Thoracic aorta (tissue), 2 donors: Measurements from ENCODE around the gene FGD4. TPM values are rescaled to one million over a fixed set of nuclear protein-coding genes. Genes with fewer than 3 reads are reported as not detected.

Experiments
- ATAC-seq: fragments of 150-250 bp; one replicate; pipeline ENCODE4 v1.8.0; 2017; ENCODE audit warnings: low read depth; ENCODE audit not compliant: insufficient number of reproducible peaks, low FRiP score
- DNase-seq: peaks from one replicate; pipeline ENCODE4 v3.0.0-alpha.2; 2020; ENCODE audit warnings: low spot score
- H3K27ac ChIP-seq, 2 donors: fragments of 200-600 bp; sonication (generic); 1 replicate in 1 of 2; 2 replicates in 1 of 2; pipeline ENCODE4 v1.5.1; 2016; ENCODE audit warnings: mild to moderate bottlenecking in 2 of 2, moderate library complexity in 2 of 2
- H3K27me3 ChIP-seq: fragments of 200-600 bp; sonication (generic); replicated peaks from 2 replicates; pipeline ENCODE4 v1.6.0; 2016; ENCODE audit warnings: mild to moderate bottlenecking; ENCODE audit not compliant: insufficient read depth
- H3K36me3 ChIP-seq: fragments of 200-600 bp; sonication (generic); one replicate; pipeline ENCODE4 v1.5.1; 2016
- H3K4me1 ChIP-seq, 2 donors: fragments of 200-600 bp; sonication (generic); 1 replicate in 1 of 2; 2 replicates in 1 of 2; pipeline versions ENCODE4 v1.5.1 to v1.6.0; 2016; ENCODE audit warnings: low read depth in 2 of 2, mild to moderate bottlenecking in 1 of 2; ENCODE audit not compliant: control insufficient read depth in 1 of 2
- H3K4me3 ChIP-seq: fragments of 200-600 bp; sonication (generic); 2 replicates; pipeline ENCODE4 v1.5.1; 2016; ENCODE audit warnings: mild to moderate bottlenecking
- H3K9me3 ChIP-seq: fragments of 200-600 bp; sonication (generic); 2 replicates; pipeline ENCODE4 v1.5.1; 2016
- total RNA-seq, 2 donors: library from RNA; depleted of rRNA; stranded (reverse); fragments of >200 nt; gene quantifications; one replicate each; pipeline versions ENCODE4 v1.1.0 to v1.2.3, GENCODE V29; 2016
- TF ChIP-seq, protein P1 (sequence below): fragments of 200-600 bp; sonication (generic); IDR thresholded peaks from one replicate; pipeline ENCODE4 v1.5.1; 2019; ENCODE audit warnings: antibody characterized with exemption

The FGD4 gene
- total RNA-seq, 2 donors from 2014 or later: 52.7 to 61.6 TPM

DNA sequence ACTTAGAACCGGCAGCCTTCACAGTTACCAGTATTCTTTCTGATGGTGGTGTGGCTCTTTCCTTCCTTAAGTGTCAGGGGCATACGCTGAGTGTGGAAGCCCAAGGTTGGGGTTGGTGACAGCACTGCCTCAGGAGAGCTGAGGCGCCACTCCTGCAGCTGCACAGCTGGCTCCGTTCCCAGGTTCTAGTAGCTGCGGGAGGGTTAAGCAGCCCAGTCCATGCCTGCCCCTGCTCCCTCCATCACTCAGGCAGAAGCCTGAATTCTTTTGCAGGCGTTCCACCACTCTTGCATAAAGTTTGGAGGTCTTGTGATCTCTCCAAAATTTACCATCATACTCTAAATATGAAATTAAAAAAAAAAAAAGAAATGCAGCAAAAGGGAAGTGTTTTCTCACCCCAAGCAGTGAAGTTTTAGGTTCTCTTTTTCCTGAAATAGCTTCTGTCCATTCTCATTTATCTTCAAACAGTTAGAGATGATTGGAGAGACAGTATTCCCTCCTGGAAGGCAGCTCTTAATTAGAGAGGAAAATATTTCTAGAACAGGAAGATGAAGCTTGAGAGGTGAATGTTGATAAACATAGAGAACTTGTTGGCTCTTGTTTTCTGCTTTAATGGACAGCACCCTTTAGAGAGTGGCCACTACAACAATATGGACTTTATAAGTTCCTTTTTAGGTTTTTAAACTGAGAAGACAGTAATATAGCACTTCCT is 136.1 kb downstream of the FGD4 start:
- peak; percentile 17 for DNase-seq
- ATAC-seq: peak; percentile 17
- no peaks in the 10 kb centered on the region for H3K27me3 ChIP-seq
- TF ChIP-seq, protein P1, sequence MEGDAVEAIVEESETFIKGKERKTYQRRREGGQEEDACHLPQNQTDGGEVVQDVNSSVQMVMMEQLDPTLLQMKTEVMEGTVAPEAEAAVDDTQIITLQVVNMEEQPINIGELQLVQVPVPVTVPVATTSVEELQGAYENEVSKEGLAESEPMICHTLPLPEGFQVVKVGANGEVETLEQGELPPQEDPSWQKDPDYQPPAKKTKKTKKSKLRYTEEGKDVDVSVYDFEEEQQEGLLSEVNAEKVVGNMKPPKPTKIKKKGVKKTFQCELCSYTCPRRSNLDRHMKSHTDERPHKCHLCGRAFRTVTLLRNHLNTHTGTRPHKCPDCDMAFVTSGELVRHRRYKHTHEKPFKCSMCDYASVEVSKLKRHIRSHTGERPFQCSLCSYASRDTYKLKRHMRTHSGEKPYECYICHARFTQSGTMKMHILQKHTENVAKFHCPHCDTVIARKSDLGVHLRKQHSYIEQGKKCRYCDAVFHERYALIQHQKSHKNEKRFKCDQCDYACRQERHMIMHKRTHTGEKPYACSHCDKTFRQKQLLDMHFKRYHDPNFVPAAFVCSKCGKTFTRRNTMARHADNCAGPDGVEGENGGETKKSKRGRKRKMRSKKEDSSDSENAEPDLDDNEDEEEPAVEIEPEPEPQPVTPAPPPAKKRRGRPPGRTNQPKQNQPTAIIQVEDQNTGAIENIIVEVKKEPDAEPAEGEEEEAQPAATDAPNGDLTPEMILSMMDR: no peak
- H3K4me1 ChIP-seq: peaks cover 34 to 46% of the 10 kb centered on the region in 2 donors
- H3K4me3 ChIP-seq: peak overlapping the region; percentile 78
- H3K9me3 ChIP-seq: no peaks in the 10 kb centered on the region
- no peaks in the 10 kb centered on the region for H3K36me3 ChIP-seq
- H3K27ac ChIP-seq: peak overlapping the region; percentile 78 to 88

- H3K36me3 ChIP-seq: no peaks in the 10 kb centered on the region
- peak overlapping the region; percentile 78 for H3K4me3 ChIP-seq
- no peaks in the 10 kb centered on the region for H3K27me3 ChIP-seq
- ATAC-seq (no peak), DNase-seq (no peak)
- H3K27ac ChIP-seq: peak overlapping the region; percentile 78 to 88
- no peaks in the 10 kb centered on the region for H3K9me3 ChIP-seq
- TF ChIP-seq, protein P1: no peak
- peaks cover 36 to 46% of the 10 kb centered on the region in 2 donors for H3K4me1 ChIP-seq
Observed at GRCh38 chr12:32536000-32536345, 136.6 kb downstream of the FGD4 start.

- Histone ChIP-seq H3K27ac (peak overlapping the region in 1 of 2 donors; percentile 57), H3K4me1 (peaks cover 44 to 65% of the 10 kb centered on the region in 2 donors), H3K9me3 (no peaks in the 10 kb centered on the region), H3K36me3 (no peaks in the 10 kb centered on the region), H3K4me3 (peak overlapping the region; percentile 23), H3K27me3 (no peaks in the 10 kb centered on the region)
- TF ChIP-seq, protein P1: no peak
- DNase-seq (no peak), ATAC-seq (no peak)
Observed at GRCh38 chr12:32541754-32542374, 142.5 kb downstream of the FGD4 start.

DNA sequence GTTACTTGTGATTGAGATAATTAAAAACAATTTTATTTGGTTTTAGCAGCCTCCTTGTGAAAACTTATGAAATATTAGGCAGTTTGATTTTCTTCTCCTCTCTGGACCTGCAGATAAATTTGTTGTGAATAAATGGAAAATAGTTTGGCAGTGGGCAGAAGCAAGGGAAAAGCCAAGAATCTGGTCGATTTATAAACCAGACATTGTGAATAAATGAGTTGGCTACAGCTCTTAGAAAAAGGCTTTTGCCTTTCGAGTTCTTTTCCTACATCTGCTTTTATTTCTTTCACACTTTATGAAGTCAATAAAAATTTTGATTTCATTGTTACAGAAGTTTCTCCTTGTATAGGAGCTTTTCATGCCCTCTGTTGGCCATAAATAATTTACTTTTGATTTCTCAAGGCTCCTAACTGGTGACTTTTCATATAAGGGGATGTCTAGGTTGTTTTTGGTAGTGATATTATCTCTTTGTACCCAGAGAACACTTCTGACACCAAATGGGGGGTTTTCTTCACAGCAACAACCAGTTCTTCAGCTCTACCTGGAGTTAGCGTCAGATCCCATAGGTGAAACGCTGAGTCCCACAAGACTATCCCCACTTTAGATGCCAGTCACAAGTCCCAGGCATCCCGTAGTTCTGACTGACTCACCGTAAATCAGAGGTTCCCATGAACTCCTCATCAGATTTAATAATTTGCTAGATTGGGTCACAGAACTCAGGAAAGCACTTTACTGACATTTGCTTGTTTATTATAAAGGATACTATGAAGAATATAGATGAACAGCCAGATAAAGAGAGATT is 143.3 kb downstream of the FGD4 start:
- Histone ChIP-seq H3K4me1 (peaks cover 37 to 63% of the 10 kb centered on the region in 2 donors), H3K27ac (peak overlapping the region in 1 of 2 donors; percentile 57), H3K4me3 (peak overlapping the region; percentile 23), H3K9me3 (no peaks in the 10 kb centered on the region), H3K36me3 (no peaks in the 10 kb centered on the region), H3K27me3 (no peaks in the 10 kb centered on the region)
- TF ChIP-seq, protein P1: no peak
- ATAC-seq (no peak), DNase-seq (no peak)

- Histone ChIP-seq H3K4me3 (no peak overlapping the region), H3K9me3 (no peaks in the 10 kb centered on the region), H3K27me3 (no peaks in the 10 kb centered on the region), H3K4me1 (peaks cover 42 to 75% of the 10 kb centered on the region in 2 donors), H3K36me3 (no peaks in the 10 kb centered on the region), H3K27ac (no peak overlapping the region)
- DNase-seq (no peak), ATAC-seq (no peak)
- TF ChIP-seq, protein P1: no peak
Observed at GRCh38 chr12:32544893-32545292, 145.5 kb downstream of the FGD4 start.
